MCF 10A (cell line): ENCODE measurements around the gene PRSS16. TPM values are rescaled to one million over a fixed set of nuclear protein-coding genes. Genes with fewer than 3 reads are reported as not detected.

Source experiments
- BruUV-seq: library from RNA; stranded (reverse); fragments of 400-500 nt; replicated peaks from 2 replicates; lab custom pipeline; 2021; lab: Mats Ljungman, UMichigan
- CTCF ChIA-PET: fragments of 300-600 bp; sonication (Branson Sonifier 250); formaldehyde crosslinking; extraction: SDS; loops from one replicate; lab custom pipeline; 2021; ENCODE audit warnings: antibody characterized with exemption, inconsistent platforms; lab: Yijun Ruan, JAX
- POLR2A ChIA-PET: fragments of 300-600, 350-650 bp; sonication (Branson Sonifier 250); formaldehyde crosslinking; extraction: SDS; loops from one replicate; lab custom pipeline; 2020; ENCODE audit warnings: antibody characterized with exemption, inconsistent platforms; lab: Yijun Ruan, JAX
- DNase-seq: peaks from one replicate; pipeline ENCODE4 v3.0.0-alpha.2; 2018; ENCODE audit not compliant: unreplicated experiment
- H3K27ac Mint-ChIP-seq: one replicate; pipeline ENCODE4 v1.8.0; 2022; ENCODE audit warnings: mild to moderate bottlenecking, low read depth, mixed read lengths; ENCODE audit not compliant: unreplicated experiment
- H3K27me3 Mint-ChIP-seq: one replicate; pipeline ENCODE4 v1.8.0; 2022; ENCODE audit warnings: mixed read lengths; ENCODE audit not compliant: insufficient read depth, unreplicated experiment
- H3K36me3 Mint-ChIP-seq: one replicate; pipeline ENCODE4 v1.8.0; 2022; ENCODE audit warnings: mild to moderate bottlenecking, moderate library complexity, mixed read lengths; ENCODE audit not compliant: insufficient read depth, unreplicated experiment
- H3K4me1 Mint-ChIP-seq: one replicate; pipeline ENCODE4 v1.8.0; 2022; ENCODE audit warnings: mixed read lengths; ENCODE audit not compliant: insufficient read depth, unreplicated experiment
- H3K4me3 Mint-ChIP-seq: one replicate; pipeline ENCODE4 v1.8.0; 2022; ENCODE audit warnings: mild to moderate bottlenecking, moderate library complexity, mixed read lengths; ENCODE audit not compliant: unreplicated experiment
- H3K9me3 Mint-ChIP-seq: one replicate; pipeline ENCODE4 v1.8.0; 2022; ENCODE audit warnings: mixed read lengths; ENCODE audit not compliant: unreplicated experiment
- CTCF ChIP-seq: fragments of 200-600 bp; IDR thresholded peaks from one replicate; pipeline ENCODE4 v1.8.0; 2022; ENCODE audit warnings: antibody characterized with exemption, mild to moderate bottlenecking; ENCODE audit not compliant: unreplicated experiment
- intact Hi-C: fragments of 100-400 bp; cut with micrococcal nuclease; formaldehyde crosslinking; loops from 2 replicates; pipeline ENCODE4 v1.14.1; 2022
- total RNA-seq: library from RNA; stranded (reverse); gene quantifications from 2 replicates; pipeline ENCODE4 v1.2.3, GENCODE V29; 2022

PRSS16 gene
- total RNA-seq, 1 experiment from 2014 or later, result 22.8 TPM

- Mint-ChIP-seq H3K4me1 (peaks cover 9% of the 10 kb centered on the region), H3K27ac (no peak overlapping the region), H3K36me3 (peaks cover 7% of the 10 kb centered on the region), H3K4me3 (no peak overlapping the region), H3K27me3 (no peaks in the 10 kb centered on the region), H3K9me3 (no peaks in the 10 kb centered on the region)
- DNase-seq, result no peak
- BruUV-seq, result no TSS peak
- no peak for TF ChIP-seq CTCF
- intact Hi-C loops, result no loop called here
- POLR2A ChIA-PET, result no interaction called here
- CTCF ChIA-PET, result interaction anchor here (0.7 kb wide), 1 partner anchor 208 kb away, joined by 4 read pairs; no protein-coding TSS in a partner anchor
These were observed 35.8 kb downstream of the PRSS16 start for GRCh38 chr6:27283279-27283678.

- peaks cover 26% of the 10 kb centered on the region for H3K4me1 Mint-ChIP-seq
- DNase-seq, result no peak
- H3K4me3 Mint-ChIP-seq, result no peak overlapping the region
- BruUV-seq, result no TSS peak
- CTCF ChIA-PET, result no interaction called here
- H3K36me3 Mint-ChIP-seq, result peaks cover 6% of the 10 kb centered on the region
- intact Hi-C loops, result no loop called here
- no peaks in the 10 kb centered on the region for H3K9me3 Mint-ChIP-seq
- H3K27ac Mint-ChIP-seq, result no peak overlapping the region
- no peaks in the 10 kb centered on the region for H3K27me3 Mint-ChIP-seq
- POLR2A ChIA-PET, result interaction anchor here (1.4 to 2.8 kb wide), 2 partner anchors 8 to 34 kb away, joined by 3 to 10 read pairs; no protein-coding TSS in a partner anchor
- no peak for TF ChIP-seq CTCF
These were observed 38.6 kb downstream of the PRSS16 start for GRCh38 chr6:27286141-27286540.

- intact Hi-C loops, result no loop called here
- Mint-ChIP-seq H3K27me3 (no peaks in the 10 kb centered on the region), H3K27ac (peak overlapping the region; percentile 70), H3K9me3 (no peaks in the 10 kb centered on the region), H3K4me1 (peaks cover 26% of the 10 kb centered on the region), H3K36me3 (peaks cover 6% of the 10 kb centered on the region), H3K4me3 (peak overlapping the region; percentile 74)
- no peak for TF ChIP-seq CTCF
- ChIA-PET POLR2A (interaction anchor here (0.7 kb wide), 1 partner anchor 110 kb away, joined by 3 read pairs; no protein-coding TSS in a partner anchor), CTCF (no interaction called here)
- DNase-seq, result no peak
- no TSS peak for BruUV-seq
These were observed 40.2 kb downstream of the PRSS16 start for GRCh38 chr6:27287751-27288135.

GRCh38 chr6:27288136-27289044 lies 40.9 kb downstream of the PRSS16 start:
- no peak for TF ChIP-seq CTCF
- peaks cover 7% of the 10 kb centered on the region for H3K36me3 Mint-ChIP-seq
- no peak for DNase-seq
- peaks cover 26% of the 10 kb centered on the region for H3K4me1 Mint-ChIP-seq
- no peaks in the 10 kb centered on the region for H3K27me3 Mint-ChIP-seq
- ChIA-PET CTCF (interaction anchor here (0.6 kb wide), 1 partner anchor 488 kb away, joined by 3 read pairs; no protein-coding TSS in a partner anchor), POLR2A (interaction anchor here (0.7 to 0.9 kb wide), 2 partner anchors 110 to 406 kb away, joined by 3 read pairs; no protein-coding TSS in a partner anchor)
- no peaks in the 10 kb centered on the region for H3K9me3 Mint-ChIP-seq
- H3K4me3 Mint-ChIP-seq, result peak overlapping the region; percentile 74
- BruUV-seq, result no TSS peak
- intact Hi-C loops, result no loop called here
- H3K27ac Mint-ChIP-seq, result peak overlapping the region; percentile 70
